Rectal smooth muscle tissue (tissue), 1 donor: ENCODE measurements around the gene MANF.

ENCODE experiments used
- H3K27ac ChIP-seq: one replicate; pipeline ENCODE4 v1.7.0; 2013; ENCODE audit warnings: low read depth, low read length, inconsistent platforms
- H3K27me3 ChIP-seq: one replicate; pipeline ENCODE4 v1.7.0; 2013; ENCODE audit warnings: low read length; ENCODE audit not compliant: control insufficient read depth, insufficient read depth
- H3K36me3 ChIP-seq: one replicate; pipeline ENCODE4 v1.7.0; 2013; ENCODE audit warnings: low read length; ENCODE audit not compliant: control insufficient read depth, insufficient read depth
- H3K4me1 ChIP-seq: one replicate; pipeline ENCODE4 v1.7.0; 2013; ENCODE audit warnings: low read length; ENCODE audit not compliant: control insufficient read depth, insufficient read depth
- H3K4me3 ChIP-seq: one replicate; pipeline ENCODE4 v1.7.0; 2013; ENCODE audit warnings: low read length
- H3K9ac ChIP-seq: one replicate; pipeline ENCODE4 v1.7.0; 2013; ENCODE audit warnings: low read length

MANF gene

GRCh38 chr3:51394541-51394940 is 9.4 kb downstream of the MANF start:
- Histone ChIP-seq H3K27ac (no peak overlapping the region), H3K4me1 (peaks cover 20% of the 10 kb centered on the region), H3K27me3 (no peaks in the 10 kb centered on the region), H3K9ac (no peak overlapping the region), H3K36me3 (peaks cover 34% of the 10 kb centered on the region), H3K4me3 (no peak overlapping the region)

GRCh38 chr3:51395493-51396213 is 10.6 kb downstream of the MANF start:
- Histone ChIP-seq H3K4me1 (peaks cover 15% of the 10 kb centered on the region), H3K9ac (no peak overlapping the region), H3K27ac (no peak overlapping the region), H3K36me3 (peaks cover 34% of the 10 kb centered on the region), H3K4me3 (no peak overlapping the region), H3K27me3 (no peaks in the 10 kb centered on the region)

GRCh38 chr3:51396401-51396800 is 11.3 kb downstream of the MANF start:
- H3K4me3 ChIP-seq = no peak overlapping the region
- H3K36me3 ChIP-seq = peaks cover 34% of the 10 kb centered on the region
- H3K27me3 ChIP-seq = no peaks in the 10 kb centered on the region
- peaks cover 14% of the 10 kb centered on the region for H3K4me1 ChIP-seq
- H3K9ac ChIP-seq = no peak overlapping the region
- no peak overlapping the region for H3K27ac ChIP-seq

- Histone ChIP-seq H3K27ac (no peak overlapping the region), H3K4me3 (no peak overlapping the region), H3K9ac (no peak overlapping the region), H3K36me3 (peaks cover 34% of the 10 kb centered on the region), H3K27me3 (no peaks in the 10 kb centered on the region), H3K4me1 (peaks cover 12% of the 10 kb centered on the region)
Observed at GRCh38 chr3:51397392-51397791, 12.3 kb downstream of the MANF start.

GRCh38 chr3:51398595-51399310 is 13.7 kb downstream of the MANF start:
- H3K27ac ChIP-seq = no peak overlapping the region
- H3K36me3 ChIP-seq = peaks cover 34% of the 10 kb centered on the region
- H3K4me1 ChIP-seq = peaks cover 3% of the 10 kb centered on the region
- H3K27me3 ChIP-seq = no peaks in the 10 kb centered on the region
- H3K4me3 ChIP-seq = no peak overlapping the region
- H3K9ac ChIP-seq = no peak overlapping the region

- Histone ChIP-seq H3K36me3 (peaks cover 27% of the 10 kb centered on the region), H3K27me3 (no peaks in the 10 kb centered on the region), H3K27ac (no peak overlapping the region), H3K4me3 (no peak overlapping the region), H3K4me1 (no peaks in the 10 kb centered on the region), H3K9ac (no peak overlapping the region)
Observed at GRCh38 chr3:51400166-51400565, 15.1 kb downstream of the MANF start.

- H3K27ac ChIP-seq = no peak overlapping the region
- H3K4me1 ChIP-seq = no peaks in the 10 kb centered on the region
- H3K36me3 ChIP-seq = peaks cover 17% of the 10 kb centered on the region
- H3K9ac ChIP-seq = no peak overlapping the region
- no peaks in the 10 kb centered on the region for H3K27me3 ChIP-seq
- H3K4me3 ChIP-seq = no peak overlapping the region
Observed at GRCh38 chr3:51401735-51402134, 16.6 kb downstream of the MANF start.

- H3K27me3 ChIP-seq = no peaks in the 10 kb centered on the region
- H3K27ac ChIP-seq = no peak overlapping the region
- no peaks in the 10 kb centered on the region for H3K4me1 ChIP-seq
- H3K36me3 ChIP-seq = peaks cover 9% of the 10 kb centered on the region
- no peak overlapping the region for H3K4me3 ChIP-seq
- H3K9ac ChIP-seq = no peak overlapping the region
Observed at GRCh38 chr3:51403675-51404074, 18.6 kb downstream of the MANF start.

- no peak overlapping the region for H3K4me3 ChIP-seq
- no peaks in the 10 kb centered on the region for H3K27me3 ChIP-seq
- H3K36me3 ChIP-seq = peaks cover 16% of the 10 kb centered on the region
- H3K4me1 ChIP-seq = no peaks in the 10 kb centered on the region
- H3K27ac ChIP-seq = no peak overlapping the region
- no peak overlapping the region for H3K9ac ChIP-seq
Observed at GRCh38 chr3:51408021-51408420, 22.9 kb downstream of the MANF start.

GRCh38 chr3:51408813-51409212 is 23.7 kb downstream of the MANF start:
- H3K36me3 ChIP-seq = peaks cover 16% of the 10 kb centered on the region
- no peak overlapping the region for H3K4me3 ChIP-seq
- H3K27me3 ChIP-seq = no peaks in the 10 kb centered on the region
- H3K4me1 ChIP-seq = no peaks in the 10 kb centered on the region
- H3K27ac ChIP-seq = no peak overlapping the region
- no peak overlapping the region for H3K9ac ChIP-seq

GRCh38 chr3:51422211-51422610 is 37.1 kb downstream of the MANF start:
- no peak overlapping the region for H3K9ac ChIP-seq
- H3K4me3 ChIP-seq = no peak overlapping the region
- H3K36me3 ChIP-seq = peaks cover 17% of the 10 kb centered on the region
- no peaks in the 10 kb centered on the region for H3K4me1 ChIP-seq
- no peaks in the 10 kb centered on the region for H3K27me3 ChIP-seq
- no peak overlapping the region for H3K27ac ChIP-seq

- Histone ChIP-seq H3K36me3 (peaks cover 10% of the 10 kb centered on the region), H3K4me3 (no peak overlapping the region), H3K27me3 (no peaks in the 10 kb centered on the region), H3K9ac (no peak overlapping the region), H3K4me1 (no peaks in the 10 kb centered on the region), H3K27ac (no peak overlapping the region)
Observed at GRCh38 chr3:51426921-51427320, 41.8 kb downstream of the MANF start.

- H3K4me3 ChIP-seq = no peak overlapping the region
Observed at GRCh38 chr3:51429138-51429537, 44.0 kb downstream of the MANF start.

More at GRCh38 chr3:51429138-51429537, 44.0 kb downstream of the MANF start:
- Histone ChIP-seq H3K9ac (no peak overlapping the region), H3K27me3 (no peaks in the 10 kb centered on the region), H3K27ac (no peak overlapping the region), H3K4me1 (no peaks in the 10 kb centered on the region), H3K36me3 (peaks cover 7% of the 10 kb centered on the region)
